Smooth muscle cell (in vitro differentiated cells): ENCODE measurements around the gene KMT2C. TPM values are rescaled to one million over a fixed set of nuclear protein-coding genes. Genes with fewer than 3 reads are reported as not detected.

Source experiments
- DNase-seq: peaks from one replicate; lab custom pipeline; 2025; ENCODE audit not compliant: unreplicated experiment; lab: John Stamatoyannopoulos, UW
- H2AFZ ChIP-seq: fragments of 200-600 bp; sonication (generic); 2 replicates; pipeline ENCODE4 v1.6.0; 2016; ENCODE audit warnings: antibody characterized with exemption, low read depth, mild to moderate bottlenecking
- H3F3A ChIP-seq: fragments of 200-600 bp; sonication (generic); 2 replicates; pipeline ENCODE4 v1.6.0; 2017; ENCODE audit warnings: antibody characterized with exemption, low read depth
- H3K27ac ChIP-seq: fragments of 200-600 bp; sonication (generic); 2 replicates; pipeline ENCODE4 v1.5.1; 2016; ENCODE audit warnings: low read depth, mild to moderate bottlenecking
- H3K27me3 ChIP-seq: fragments of 200-600 bp; sonication (generic); 2 replicates; pipeline ENCODE4 v1.6.1; 2016; ENCODE audit warnings: low read depth, mild to moderate bottlenecking
- H3K36me3 ChIP-seq: fragments of 200-600 bp; sonication (generic); 2 replicates; pipeline ENCODE4 v1.5.1; 2016; ENCODE audit warnings: low read depth
- H3K4me1 ChIP-seq: fragments of 200-600 bp; sonication (generic); 2 replicates; pipeline ENCODE4 v1.5.1; 2016; ENCODE audit warnings: low read depth
- H3K4me2 ChIP-seq: fragments of 200-600 bp; sonication (generic); 2 replicates; pipeline ENCODE4 v1.6.0; 2016; ENCODE audit warnings: mild to moderate bottlenecking
- H3K4me3 ChIP-seq: fragments of 200-600 bp; sonication (generic); 2 replicates; pipeline ENCODE4 v1.5.1; 2016; ENCODE audit warnings: mild to moderate bottlenecking
- H3K79me2 ChIP-seq: fragments of 200-600 bp; sonication (generic); 2 replicates; pipeline ENCODE4 v1.6.0; 2016; ENCODE audit warnings: low read depth, mild to moderate bottlenecking
- H3K9ac ChIP-seq: fragments of 200-600 bp; sonication (generic); 2 replicates; pipeline ENCODE4 v1.6.0; 2016; ENCODE audit warnings: low read depth
- H3K9me3 ChIP-seq: fragments of 200-600 bp; sonication (generic); replicated peaks from 2 replicates; pipeline ENCODE4 v1.5.1; 2016; ENCODE audit warnings: low read depth
- H4K20me1 ChIP-seq: fragments of 200-600 bp; sonication (generic); 2 replicates; pipeline ENCODE4 v1.6.0; 2016; ENCODE audit warnings: low read depth
- CTCF ChIP-seq: fragments of 200-600 bp; sonication (generic); IDR thresholded peaks from 2 replicates; pipeline ENCODE4 v1.5.1; 2017; ENCODE audit warnings: borderline replicate concordance, mild to moderate bottlenecking, antibody characterized with exemption; ENCODE audit not compliant: insufficient read depth, poor library complexity, severe bottlenecking
- WGBS: methylation state at CpG from one replicate; pipeline ENCODE4 v1.1.7; 2016; ENCODE audit warnings: low lambda C conversion rate; 5-methylcytosine and 5-hydroxymethylcytosine counted together
- polyA plus RNA-seq: library from polyadenylated mRNA; unstranded; fragments of >200 nt; fragmentation: Nextera tagmentation; extraction: Ambion mirVana; gene quantifications from 2 replicates; pipeline ENCODE4 v1.2.1, GENCODE V29; 2016
- total RNA-seq: library from RNA; depleted of rRNA; stranded (reverse); fragments of >200 nt; gene quantifications from 2 replicates; pipeline ENCODE4 v1.2.3, GENCODE V29; 2014

KMT2C gene
- total and polyA plus RNA-seq, 2 experiments from 2014 or later = 10.1 to 36.7 TPM

- Histone ChIP-seq H3F3A (no peaks in the 10 kb centered on the region), H3K27me3 (no peaks in the 10 kb centered on the region), H3K36me3 (peaks cover 49% of the 10 kb centered on the region), H3K9ac (no peak overlapping the region), H3K9me3 (no peaks in the 10 kb centered on the region), H4K20me1 (peaks cover 25% of the 10 kb centered on the region), H3K4me2 (no peak overlapping the region), H3K4me1 (no peaks in the 10 kb centered on the region), H3K4me3 (no peak overlapping the region), H3K27ac (no peak overlapping the region), H3K79me2 (no peaks in the 10 kb centered on the region), H2AFZ (no peak overlapping the region)
- no peak for TF ChIP-seq CTCF
- no peak for DNase-seq
- 95% methylated on average over 11 of the region's 11 CpGs for WGBS
These were observed 276.8 kb downstream of the KMT2C start for GRCh38 chr7:152158801-152159587.

- Histone ChIP-seq H3K4me2 (no peak overlapping the region), H3K4me3 (no peak overlapping the region), H3K4me1 (no peaks in the 10 kb centered on the region), H3K27me3 (no peaks in the 10 kb centered on the region), H3K36me3 (peaks cover 39% of the 10 kb centered on the region), H3K9me3 (no peaks in the 10 kb centered on the region), H3K27ac (no peak overlapping the region), H3K9ac (no peak overlapping the region), H2AFZ (no peak overlapping the region), H3K79me2 (no peaks in the 10 kb centered on the region), H3F3A (no peaks in the 10 kb centered on the region), H4K20me1 (peaks cover under 1% of the 10 kb centered on the region)
- no peak for DNase-seq
- TF ChIP-seq CTCF = no peak
- WGBS = 98% methylated on average over 5 of the region's 5 CpGs
These were observed 283.5 kb downstream of the KMT2C start for GRCh38 chr7:152152267-152152666.

DNA sequence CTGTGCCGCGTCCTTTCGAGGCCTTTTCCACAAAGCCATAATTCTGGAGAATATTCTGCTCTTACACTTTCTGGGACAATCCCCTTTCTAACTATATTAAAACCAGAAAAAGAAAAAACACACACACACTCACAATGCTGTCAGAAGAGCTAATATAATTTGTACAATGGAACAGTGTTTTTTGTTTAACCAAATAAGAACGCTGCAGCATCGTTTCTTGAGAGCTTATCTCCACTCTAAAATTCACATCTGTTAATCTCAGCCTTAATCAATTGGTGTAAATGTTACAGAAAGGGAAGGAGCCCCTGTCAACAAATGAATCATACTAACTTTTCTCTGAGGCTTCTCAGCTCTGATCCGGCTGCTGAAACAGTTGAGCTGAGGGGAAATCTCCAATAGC, 286.4 kb downstream of the KMT2C start:
- TF ChIP-seq CTCF = no peak

GRCh38 chr7:152148706-152149105, 287.1 kb downstream of the KMT2C start:
- Histone ChIP-seq H2AFZ (no peak overlapping the region), H3K4me1 (no peaks in the 10 kb centered on the region), H3K27me3 (no peaks in the 10 kb centered on the region), H3K4me2 (no peak overlapping the region), H3K27ac (no peak overlapping the region), H3K36me3 (peaks cover 30% of the 10 kb centered on the region), H3F3A (no peaks in the 10 kb centered on the region), H3K9me3 (no peaks in the 10 kb centered on the region), H4K20me1 (peaks cover 17% of the 10 kb centered on the region), H3K79me2 (no peaks in the 10 kb centered on the region), H3K4me3 (no peak overlapping the region), H3K9ac (no peak overlapping the region)
- no peak for TF ChIP-seq CTCF
- no peak for DNase-seq
- WGBS = 96% methylated on average over 5 of the region's 5 CpGs

More for the DNA sequence above, 286.4 kb downstream of the KMT2C start:
- no peaks in the 10 kb centered on the region for H3F3A ChIP-seq
- WGBS = 85% methylated on average over 6 of the region's 6 CpGs
- H3K27ac ChIP-seq = no peak overlapping the region
- DNase-seq = no peak
- H3K9ac ChIP-seq = no peak overlapping the region
- H3K36me3 ChIP-seq = peaks cover 34% of the 10 kb centered on the region
- H2AFZ ChIP-seq = no peak overlapping the region
- H4K20me1 ChIP-seq = peaks cover 17% of the 10 kb centered on the region
- no peaks in the 10 kb centered on the region for H3K27me3 ChIP-seq
- H3K9me3 ChIP-seq = no peaks in the 10 kb centered on the region
- no peaks in the 10 kb centered on the region for H3K79me2 ChIP-seq
- H3K4me3 ChIP-seq = no peak overlapping the region
- H3K4me1 ChIP-seq = no peaks in the 10 kb centered on the region
- H3K4me2 ChIP-seq = no peak overlapping the region
